ENCODE data around the gene TANGO2. TPM values are rescaled to one million over a fixed set of nuclear protein-coding genes. Genes with fewer than 3 reads are reported as not detected.

Gene TANGO2
- total and polyA plus RNA-seq, 7 donors: 20.6 to 73.3 (median 34.9) TPM

- DNase-seq (no peak), ATAC-seq (no peak)
- H3K36me3 ChIP-seq (ENCODE audit: insufficient read depth in 1 of 2, low read depth in 1 of 2): peaks cover 27 to 92% of the 10 kb centered on the region in 2 donors
- TF ChIP-seq CTCF (IDR thresholded peaks at IDR 0.05): no peak
- H3K27ac ChIP-seq: no peak overlapping the region
- 88 to 95% (median 89%) methylated on average over 11 of the region's 11 CpGs for WGBS, 3 donors
- H3K27me3 ChIP-seq (ENCODE audit: insufficient read depth in 3 of 3, low read length in 2 of 3): no peaks in the 10 kb centered on the region
- H3K4me1 ChIP-seq: peaks cover 13% of the 10 kb centered on the region
- intact Hi-C loops (cut with DNase I): no loop called here
- no peak overlapping the region for H3K4me3 ChIP-seq
- H3K9me3 ChIP-seq: no peaks in the 10 kb centered on the region
Measured at GRCh38 chr22:20089977-20090729, 69.2 kb downstream of the TANGO2 start.

- Histone ChIP-seq H3K4me3 (no peak overlapping the region), H3K27me3 (ENCODE audit: insufficient read depth in 3 of 3, low read length in 2 of 3) (no peaks in the 10 kb centered on the region), H3K36me3 (ENCODE audit: insufficient read depth in 1 of 2, low read depth in 1 of 2) (peaks cover 27 to 95% of the 10 kb centered on the region in 2 donors), H3K27ac (no peak overlapping the region), H3K4me1 (peaks cover 7% of the 10 kb centered on the region), H3K9me3 (no peaks in the 10 kb centered on the region)
- no peak for TF ChIP-seq CTCF (IDR thresholded peaks at IDR 0.05)
- DNase-seq: no peak
- ATAC-seq: no peak
- intact Hi-C loops (cut with DNase I): no loop called here
- 94 to 96% (median 95%) methylated on average over 9 of the region's 9 CpGs for WGBS, 3 donors
Measured at GRCh38 chr22:20090730-20091240, 69.9 kb downstream of the TANGO2 start.

GRCh38 chr22:20091690-20092476 lies 71.0 kb downstream of the TANGO2 start:
- Histone ChIP-seq H3K36me3 (ENCODE audit: insufficient read depth in 1 of 2, low read depth in 1 of 2) (peaks cover 21 to 95% of the 10 kb centered on the region in 2 donors), H3K27ac (no peak overlapping the region), H3K9me3 (no peaks in the 10 kb centered on the region), H3K27me3 (ENCODE audit: insufficient read depth in 3 of 3, low read length in 2 of 3) (no peaks in the 10 kb centered on the region), H3K4me3 (no peak overlapping the region), H3K4me1 (peaks cover 7% of the 10 kb centered on the region)
- ATAC-seq: no peak
- no peak for TF ChIP-seq CTCF (IDR thresholded peaks at IDR 0.05)
- WGBS, 3 donors: 92 to 95% (median 92%) methylated on average over 16 of the region's 16 CpGs
- no peak for DNase-seq
- intact Hi-C loops (cut with DNase I): no loop called here

- no peak for TF ChIP-seq CTCF (IDR thresholded peaks at IDR 0.05)
- H3K9me3 ChIP-seq: no peaks in the 10 kb centered on the region
- H3K27me3 ChIP-seq (ENCODE audit: insufficient read depth in 3 of 3, low read length in 2 of 3): no peaks in the 10 kb centered on the region
- H3K27ac ChIP-seq: no peak overlapping the region
- DNase-seq (no peak), ATAC-seq (no peak)
- 90 to 96% (median 91%) methylated on average over 11 of the region's 11 CpGs for WGBS, 3 donors
- intact Hi-C loops (cut with DNase I): no loop called here
- H3K36me3 ChIP-seq (ENCODE audit: insufficient read depth in 1 of 2, low read depth in 1 of 2): peaks cover 19 to 95% of the 10 kb centered on the region in 2 donors
- H3K4me3 ChIP-seq: no peak overlapping the region
- peaks cover 7% of the 10 kb centered on the region for H3K4me1 ChIP-seq
Measured at GRCh38 chr22:20092477-20092854, 71.6 kb downstream of the TANGO2 start.
